ENCODE measurements around the gene ADAM30. TPM values are rescaled to one million over a fixed set of nuclear protein-coding genes. Genes with fewer than 3 reads are reported as not detected.
A peak's percentile ranks its signal among the peaks of the same experiment; 100 is the strongest.

ADAM30 gene
- total and polyA plus RNA-seq, 8 donors = not detected

DNA sequence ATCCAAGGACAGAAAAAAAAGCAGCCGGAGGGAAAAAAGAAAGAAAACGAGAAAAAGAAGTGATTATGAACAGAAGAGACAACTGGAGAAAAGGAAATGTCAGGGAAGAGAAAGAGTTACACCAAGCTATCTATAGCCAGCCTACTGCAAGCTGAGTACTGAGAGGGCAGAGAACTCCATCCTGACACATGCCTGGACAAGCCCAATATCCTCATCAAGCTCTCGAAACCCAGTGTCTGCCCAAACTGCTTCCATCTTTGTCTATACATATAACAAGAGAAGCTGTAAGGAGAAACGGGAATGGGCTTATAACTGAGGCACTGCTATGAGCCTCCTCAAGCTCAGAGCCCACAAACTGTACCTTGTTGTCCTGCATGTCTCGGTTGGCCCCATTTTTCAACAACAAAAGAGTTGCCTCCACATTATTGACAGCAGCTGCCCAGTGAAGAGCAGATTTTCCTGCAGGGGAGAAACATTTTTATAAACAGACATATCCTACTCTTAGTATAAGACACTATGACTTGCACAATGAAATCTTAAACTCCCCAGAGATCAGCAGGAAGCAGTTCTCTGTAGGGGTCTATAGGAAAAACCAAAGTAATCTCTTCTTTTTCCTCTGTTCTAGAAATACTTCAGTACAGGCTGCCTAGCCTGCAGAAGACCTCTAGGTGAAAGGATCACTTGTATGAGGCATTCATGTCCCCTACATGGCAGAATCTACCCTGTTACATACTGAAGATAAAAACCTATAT lies 21.2 kb upstream of the ADAM30 start:
- no peak for DNase-seq
- H3K9me3 ChIP-seq = no peaks in the 10 kb centered on the region
- no peaks in the 10 kb centered on the region for H3K27me3 ChIP-seq
- no peak for ATAC-seq
- no peaks in the 10 kb centered on the region for H3K4me1 ChIP-seq
- intact Hi-C loops (cut with DNase I) = no loop called here
- 82 to 87% methylated on average over 5 of the region's 5 CpGs for WGBS, 2 donors
- TF ChIP-seq, protein P1, sequence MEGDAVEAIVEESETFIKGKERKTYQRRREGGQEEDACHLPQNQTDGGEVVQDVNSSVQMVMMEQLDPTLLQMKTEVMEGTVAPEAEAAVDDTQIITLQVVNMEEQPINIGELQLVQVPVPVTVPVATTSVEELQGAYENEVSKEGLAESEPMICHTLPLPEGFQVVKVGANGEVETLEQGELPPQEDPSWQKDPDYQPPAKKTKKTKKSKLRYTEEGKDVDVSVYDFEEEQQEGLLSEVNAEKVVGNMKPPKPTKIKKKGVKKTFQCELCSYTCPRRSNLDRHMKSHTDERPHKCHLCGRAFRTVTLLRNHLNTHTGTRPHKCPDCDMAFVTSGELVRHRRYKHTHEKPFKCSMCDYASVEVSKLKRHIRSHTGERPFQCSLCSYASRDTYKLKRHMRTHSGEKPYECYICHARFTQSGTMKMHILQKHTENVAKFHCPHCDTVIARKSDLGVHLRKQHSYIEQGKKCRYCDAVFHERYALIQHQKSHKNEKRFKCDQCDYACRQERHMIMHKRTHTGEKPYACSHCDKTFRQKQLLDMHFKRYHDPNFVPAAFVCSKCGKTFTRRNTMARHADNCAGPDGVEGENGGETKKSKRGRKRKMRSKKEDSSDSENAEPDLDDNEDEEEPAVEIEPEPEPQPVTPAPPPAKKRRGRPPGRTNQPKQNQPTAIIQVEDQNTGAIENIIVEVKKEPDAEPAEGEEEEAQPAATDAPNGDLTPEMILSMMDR (IDR thresholded peaks at IDR 0.05) = no peak
- H3K27ac ChIP-seq = no peak overlapping the region
- FAIRE-seq = no peak
- H3K36me3 ChIP-seq = peaks cover 5 to 73% (median 25%) of the 10 kb centered on the region in 3 donors
- H3K4me3 ChIP-seq = no peak overlapping the region

DNA sequence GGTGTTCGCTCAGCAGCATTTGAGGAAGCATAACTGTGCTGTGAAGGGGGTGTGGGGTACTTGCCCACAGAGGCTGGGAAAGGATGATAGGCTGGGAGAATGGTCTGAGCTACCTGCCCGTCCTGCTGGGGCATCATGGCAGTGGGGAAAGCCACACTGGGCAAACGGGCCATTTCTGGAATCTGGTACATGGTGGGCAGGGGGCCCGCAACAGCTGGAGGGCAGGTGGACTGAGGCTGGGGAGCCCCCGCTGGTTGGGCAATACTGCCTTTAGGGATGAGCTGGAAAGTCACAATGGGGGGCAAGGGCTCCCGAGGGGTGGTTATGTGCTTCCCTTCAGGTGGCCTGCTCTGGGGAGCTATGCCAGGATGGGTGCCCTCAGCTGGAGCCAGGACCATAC lies 19.2 kb upstream of the ADAM30 start:
- Histone ChIP-seq H3K27ac (no peak overlapping the region), H3K36me3 (peaks cover 0 to 61% (median 25%) of the 10 kb centered on the region in 3 donors), H3K4me1 (no peaks in the 10 kb centered on the region), H3K27me3 (no peaks in the 10 kb centered on the region), H3K9me3 (no peaks in the 10 kb centered on the region), H3K4me3 (no peak overlapping the region)
- FAIRE-seq = no peak
- no peak for ATAC-seq
- 94 to 98% methylated on average over 6 of the region's 6 CpGs for WGBS, 2 donors
- intact Hi-C loops (cut with DNase I) = no loop called here
- DNase-seq = peak in 1 of 6 donors; percentile 40
- TF ChIP-seq, protein P1 (IDR thresholded peaks at IDR 0.05) = no peak

DNA sequence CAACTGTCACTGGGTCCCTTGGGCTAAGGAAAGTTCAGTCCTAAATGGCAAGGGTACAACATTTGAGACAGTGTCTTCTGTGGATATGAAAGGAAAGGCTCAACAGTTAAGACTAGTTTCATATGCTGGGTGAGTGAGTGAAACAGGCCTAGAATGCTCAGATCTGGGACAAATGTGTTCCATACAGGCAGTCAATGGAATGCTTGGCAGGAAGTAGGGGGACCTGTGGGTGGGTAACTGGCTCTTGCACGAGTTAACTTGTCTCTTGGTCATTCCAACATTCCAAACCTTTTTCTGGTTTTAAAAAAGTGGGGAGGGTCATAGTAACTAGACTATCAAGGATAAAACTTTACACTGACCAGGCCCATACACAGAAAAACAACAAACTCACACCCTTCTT lies 17.8 kb upstream of the ADAM30 start:
- Histone ChIP-seq H3K9me3 (no peaks in the 10 kb centered on the region), H3K36me3 (peaks cover 0 to 47% (median 20%) of the 10 kb centered on the region in 3 donors), H3K4me1 (no peaks in the 10 kb centered on the region), H3K4me3 (no peak overlapping the region), H3K27ac (no peak overlapping the region), H3K27me3 (no peaks in the 10 kb centered on the region)
- no peak for DNase-seq
- ATAC-seq = no peak
- TF ChIP-seq, protein P1 (IDR thresholded peaks at IDR 0.05) = no peak
- FAIRE-seq = no peak
- WGBS, 2 donors = 60 to 71% methylated on average over 1 of the region's 1 CpG
- intact Hi-C loops (cut with DNase I) = no loop called here

DNA sequence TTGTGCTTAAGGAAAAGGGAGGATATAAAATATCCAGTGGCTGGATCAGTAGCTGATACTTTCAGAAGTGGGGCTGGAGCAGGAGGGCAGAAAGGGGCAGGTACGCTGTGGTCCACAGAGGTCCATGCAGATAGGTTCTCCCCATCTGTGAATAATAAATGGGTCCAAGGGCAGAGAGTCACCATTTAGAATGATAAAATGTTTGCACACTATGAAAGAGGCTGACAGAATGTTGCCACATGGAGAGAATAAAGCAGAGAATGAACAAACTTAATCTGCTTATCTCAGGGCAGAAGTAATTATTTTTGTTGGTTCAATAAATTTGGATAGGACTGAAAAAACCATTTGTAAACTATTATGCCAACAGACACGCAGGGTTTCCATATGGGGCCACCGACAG lies 16.6 kb upstream of the ADAM30 start:
- DNase-seq (no peak), ATAC-seq (peak in 2 of 4 donors; percentile 57 to 60), FAIRE-seq (no peak)
- TF ChIP-seq, protein P1 (IDR thresholded peaks at IDR 0.05) = no peak
- Histone ChIP-seq H3K27me3 (no peaks in the 10 kb centered on the region), H3K4me1 (no peaks in the 10 kb centered on the region), H3K36me3 (peaks cover 0 to 36% (median 12%) of the 10 kb centered on the region in 3 donors), H3K27ac (no peak overlapping the region), H3K4me3 (no peak overlapping the region), H3K9me3 (no peaks in the 10 kb centered on the region)
- WGBS, 2 donors = 58 to 64% methylated on average over 3 of the region's 3 CpGs
- intact Hi-C loops (cut with DNase I) = no loop called here

DNA sequence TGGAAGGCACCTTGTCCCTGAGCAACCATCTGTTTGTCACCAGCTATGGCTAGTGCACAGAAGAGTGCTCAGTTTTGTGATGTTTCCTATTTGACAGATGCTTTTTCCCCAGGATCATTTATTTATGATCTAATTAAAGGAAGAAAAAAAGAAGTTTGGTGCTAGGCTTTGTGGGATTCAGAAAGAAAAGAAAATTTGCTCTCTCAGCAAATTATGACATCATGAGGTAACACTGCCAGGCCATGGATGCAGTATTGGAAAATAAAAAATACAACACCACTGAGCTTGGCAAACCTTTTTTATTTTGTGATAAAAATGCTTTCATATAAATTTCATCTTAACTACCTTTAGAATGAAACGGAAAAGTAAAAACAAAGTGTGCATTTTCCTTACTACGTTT lies 15.5 kb upstream of the ADAM30 start:
- intact Hi-C loops (cut with DNase I) = no loop called here
- Histone ChIP-seq H3K27me3 (no peaks in the 10 kb centered on the region), H3K27ac (no peak overlapping the region), H3K36me3 (peaks cover 0 to 25% (median 11%) of the 10 kb centered on the region in 3 donors), H3K9me3 (no peaks in the 10 kb centered on the region), H3K4me3 (no peak overlapping the region), H3K4me1 (no peaks in the 10 kb centered on the region)
- FAIRE-seq (no peak), ATAC-seq (no peak), DNase-seq (no peak)
- TF ChIP-seq, protein P1 (IDR thresholded peaks at IDR 0.05) = no peak
- 89 to 90% methylated on average over 2 of the region's 2 CpGs for WGBS, 2 donors

Data from pancreas (tissue), 10 donors.